CD4-positive, alpha-beta T cell (primary cell): ENCODE measurements around the gene NOVA1. TPM values are rescaled to one million over a fixed set of nuclear protein-coding genes. Genes with fewer than 3 reads are reported as not detected.

Experiments used
- ATAC-seq: fragments of 200-7000 bp; cut with Tn5 transposase; one replicate; pipeline ENCODE4 v1.10.0; 2022; ENCODE audit warnings: mild to moderate bottlenecking; ENCODE audit not compliant: poor library complexity
- CTCF ChIA-PET: fragments of 350-600 bp; sonication (Branson Sonifier 250); formaldehyde crosslinking; loops from one replicate; lab custom pipeline; 2021; ENCODE audit warnings: antibody characterized with exemption, inconsistent platforms; lab: Charles Lee
- POLR2A ChIA-PET: fragments of 350-600 bp; sonication (Branson Sonifier 250); formaldehyde crosslinking; loops from one replicate; lab custom pipeline; 2021; ENCODE audit warnings: antibody characterized with exemption, inconsistent platforms; lab: Charles Lee
- DNase-seq, 14 experiments: peaks; one replicate each; pipeline ENCODE4 v3.0.0-alpha.2; 2013 to 2020; ENCODE audit warnings: mixed read lengths in 2 of 14
- H3K27ac ChIP-seq, 2 donors: one replicate each; pipeline versions ENCODE4 v1.5.1 to v1.7.0; 2013; ENCODE audit warnings: low read length in 2 of 2, low read depth in 1 of 2, mild to moderate bottlenecking in 1 of 2
- H3K27me3 ChIP-seq, 2 experiments: 1 replicate in 1 of 2; 2 replicates in 1 of 2; pipeline versions ENCODE4 v1.6.1 to v1.7.0; 2013; ENCODE audit warnings: low read length in 2 of 2, control low read depth in 1 of 2, mild to moderate bottlenecking in 1 of 2, moderate library complexity in 1 of 2; ENCODE audit not compliant: insufficient read depth in 2 of 2, control insufficient read depth in 1 of 2
- H3K36me3 ChIP-seq: one replicate; pipeline ENCODE4 v1.6.1; 2013; ENCODE audit warnings: low read length, control low read depth; ENCODE audit not compliant: insufficient read depth
- H3K4me1 ChIP-seq: one replicate; pipeline ENCODE4 v1.6.1; 2013; ENCODE audit warnings: low read length, control low read depth; ENCODE audit not compliant: insufficient read depth
- H3K4me3 ChIP-seq: one replicate; pipeline ENCODE4 v1.5.1; 2013; ENCODE audit warnings: mild to moderate bottlenecking, low read length, moderate library complexity
- H3K9me3 ChIP-seq, 2 experiments: 1 replicate in 1 of 2; 2 replicates in 1 of 2; pipeline versions ENCODE4 v1.6.1 to v1.7.0; 2013; ENCODE audit warnings: low read length in 2 of 2, mild to moderate bottlenecking in 2 of 2, control low read depth in 1 of 2, moderate library complexity in 1 of 2; ENCODE audit not compliant: control insufficient read depth in 1 of 2, insufficient read depth in 1 of 2
- H3K27ac Mint-ChIP-seq: one replicate; pipeline ENCODE4 v1.8.0; 2020; ENCODE audit warnings: mixed read lengths
- H3K27me3 Mint-ChIP-seq: one replicate; pipeline ENCODE4 v1.8.0; 2021; ENCODE audit warnings: mixed read lengths
- H3K36me3 Mint-ChIP-seq: one replicate; pipeline ENCODE4 v1.8.0; 2021; ENCODE audit warnings: low read depth, mixed read lengths
- H3K4me1 Mint-ChIP-seq: one replicate; pipeline ENCODE4 v1.8.0; 2021; ENCODE audit warnings: low read depth, mixed read lengths
- H3K4me3 Mint-ChIP-seq: one replicate; pipeline ENCODE4 v1.8.0; 2020; ENCODE audit warnings: mild to moderate bottlenecking, mixed read lengths
- H3K9me3 Mint-ChIP-seq: one replicate; pipeline ENCODE4 v1.8.0; 2020; ENCODE audit warnings: mixed read lengths
- CTCF ChIP-seq: fragments of 200-600 bp; IDR thresholded peaks from one replicate; pipeline ENCODE4 v1.8.0; 2022; ENCODE audit warnings: antibody characterized with exemption, mild to moderate bottlenecking
- intact Hi-C, 2 experiments: fragments of 100-400 bp; cut with DNase I in 1 of 2; cut with micrococcal nuclease in 1 of 2; formaldehyde crosslinking; loops; one replicate each; pipeline versions ENCODE4 v1.15.1 to v1.9.0; 2023 to 2025; cut with DNase I, micrococcal nuclease
- total RNA-seq, 174 experiments: library from RNA in 2 of 174; stranded (reverse) in 2 of 174; gene quantifications; one replicate each; pipeline ENCODE4 v1.2.3 and lab custom pipeline; 2021 to 2026

NOVA1 gene
- total RNA-seq, 2 experiments from 2014 or later: 0.14 TPM; not detected in 1

- ChIA-PET CTCF (no interaction called here), POLR2A (no interaction called here)
- Histone ChIP-seq H3K9me3 (peaks cover 0 to 5% of the 10 kb centered on the region in 2 experiments), H3K27ac (no peak overlapping the region), H3K27me3 (no peaks in the 10 kb centered on the region), H3K36me3 (no peaks in the 10 kb centered on the region), H3K4me3 (no peak overlapping the region), H3K4me1 (no peaks in the 10 kb centered on the region)
- Mint-ChIP-seq H3K4me1 (no peaks in the 10 kb centered on the region), H3K4me3 (no peak overlapping the region), H3K27me3 (no peaks in the 10 kb centered on the region), H3K9me3 (peaks cover 10% of the 10 kb centered on the region), H3K36me3 (no peaks in the 10 kb centered on the region), H3K27ac (no peak overlapping the region)
- intact Hi-C loops: no loop called here
- ATAC-seq: no peak
- DNase-seq: no peak
- no peak for TF ChIP-seq CTCF
Measured at GRCh38 chr14:26626256-26626655, 28.4 kb upstream of the NOVA1 start.

GRCh38 chr14:26622611-26623010, 24.8 kb upstream of the NOVA1 start:
- no peak for TF ChIP-seq CTCF
- Histone ChIP-seq H3K9me3 (peaks cover 4 to 5% of the 10 kb centered on the region in 2 experiments), H3K36me3 (no peaks in the 10 kb centered on the region), H3K27ac (no peak overlapping the region), H3K27me3 (no peaks in the 10 kb centered on the region), H3K4me1 (no peaks in the 10 kb centered on the region), H3K4me3 (no peak overlapping the region)
- H3K4me1 Mint-ChIP-seq: no peaks in the 10 kb centered on the region
- intact Hi-C loops: no loop called here
- DNase-seq: no peak
- no peak for ATAC-seq
- no peak overlapping the region for H3K27ac Mint-ChIP-seq
- H3K4me3 Mint-ChIP-seq: no peak overlapping the region
- H3K27me3 Mint-ChIP-seq: no peaks in the 10 kb centered on the region
- peaks cover 13% of the 10 kb centered on the region for H3K9me3 Mint-ChIP-seq
- CTCF ChIA-PET: no interaction called here
- POLR2A ChIA-PET: no interaction called here
- no peaks in the 10 kb centered on the region for H3K36me3 Mint-ChIP-seq

GRCh38 chr14:26621807-26622560, 24.2 kb upstream of the NOVA1 start:
- ChIA-PET POLR2A (no interaction called here), CTCF (no interaction called here)
- ATAC-seq (no peak), DNase-seq (no peak)
- Mint-ChIP-seq H3K9me3 (peaks cover 10% of the 10 kb centered on the region), H3K27ac (no peak overlapping the region), H3K36me3 (no peaks in the 10 kb centered on the region), H3K4me1 (no peaks in the 10 kb centered on the region), H3K27me3 (no peaks in the 10 kb centered on the region), H3K4me3 (no peak overlapping the region)
- Histone ChIP-seq H3K9me3 (peaks cover 4 to 5% of the 10 kb centered on the region in 2 experiments), H3K27me3 (no peaks in the 10 kb centered on the region), H3K27ac (no peak overlapping the region), H3K4me1 (no peaks in the 10 kb centered on the region), H3K4me3 (no peak overlapping the region), H3K36me3 (no peaks in the 10 kb centered on the region)
- TF ChIP-seq CTCF: no peak
- intact Hi-C loops: no loop called here
